ENCODE measurements around the gene FCSK. TPM values are rescaled to one million over a fixed set of nuclear protein-coding genes. Genes with fewer than 3 reads are reported as not detected.

The FCSK gene
- total RNA-seq, 1 donor from 2014 or later, result 8.7 TPM

GRCh38 chr16:70480127-70481105 is 26.0 kb downstream of the FCSK start:
- DNase-seq, result no peak

DNA sequence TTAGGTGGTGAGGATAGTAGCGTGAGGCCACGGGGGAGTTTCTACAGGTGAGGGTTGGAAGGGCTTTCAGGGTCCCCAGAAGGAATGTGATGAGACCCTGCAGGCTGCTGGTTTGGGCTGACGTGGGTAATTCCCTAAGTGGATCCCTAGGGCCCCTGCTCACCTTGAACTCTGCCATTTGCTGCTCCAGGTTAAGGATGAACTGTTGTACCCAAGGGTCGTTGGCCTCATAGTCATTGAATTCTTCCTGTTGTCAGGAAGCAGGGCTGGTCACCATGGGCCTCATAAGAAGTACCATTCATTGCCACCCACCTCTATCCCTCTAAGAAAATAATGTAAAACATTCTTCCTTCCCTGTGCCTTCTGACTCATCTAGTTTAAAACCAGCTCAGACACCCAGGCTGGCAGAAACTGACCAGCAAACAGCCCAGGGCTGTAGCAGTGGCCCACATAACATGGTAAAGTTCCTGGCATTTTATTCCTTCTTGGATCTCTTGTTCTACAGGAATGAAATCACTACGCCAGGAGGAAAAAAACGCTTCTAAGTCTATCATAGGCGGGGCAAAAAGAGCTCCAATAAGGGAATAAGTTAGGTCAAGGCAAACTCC is 27.6 kb downstream of the FCSK start:
- DNase-seq, result no peak

GRCh38 chr16:70482624-70483023 is 28.2 kb downstream of the FCSK start:
- no peak for DNase-seq

DNA sequence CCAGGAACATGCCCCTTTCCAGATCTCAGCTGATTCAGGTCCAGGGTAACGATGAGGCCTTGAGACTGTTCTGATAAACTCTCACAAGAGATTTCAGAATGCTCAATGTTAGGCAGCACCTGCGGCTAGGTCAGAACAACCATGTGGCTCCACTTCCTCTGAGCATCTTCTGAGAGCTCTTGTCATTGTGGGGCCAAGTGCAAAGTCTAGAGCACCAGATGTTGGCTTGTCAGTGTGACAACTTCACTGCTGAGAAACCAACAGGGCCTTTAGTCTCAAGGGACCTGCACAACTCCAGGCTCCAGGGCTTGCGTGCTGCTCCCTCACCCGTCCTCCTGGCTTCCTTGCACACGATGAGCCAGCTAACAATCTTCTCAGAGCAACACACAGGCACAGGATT is 29.0 kb downstream of the FCSK start:
- no peak for DNase-seq

DNA sequence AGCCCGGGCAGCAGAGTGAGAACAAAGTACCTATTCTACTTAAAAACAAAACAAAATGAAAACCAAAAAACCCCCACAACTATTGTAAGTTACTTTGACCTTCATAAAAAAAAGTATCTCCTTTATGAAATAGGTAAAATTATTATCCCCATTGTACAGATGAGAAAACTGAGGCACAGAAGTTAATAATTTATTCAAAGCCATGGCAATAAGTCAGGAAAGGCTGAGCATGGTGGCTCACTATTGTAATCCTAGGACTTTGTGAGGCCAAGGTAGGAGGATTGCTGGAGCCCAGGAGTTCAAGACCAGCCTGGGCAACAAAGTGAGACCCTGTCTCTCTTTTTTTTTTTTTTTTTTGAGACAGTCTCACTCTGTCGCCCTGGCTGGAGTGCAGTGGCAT is 30.5 kb downstream of the FCSK start:
- no peak for DNase-seq

GRCh38 chr16:70490261-70490660 is 35.9 kb downstream of the FCSK start:
- DNase-seq, result no peak

- DNase-seq, result no peak
Measured at GRCh38 chr16:70493802-70494201, 39.4 kb downstream of the FCSK start.

GRCh38 chr16:70494202-70494770 is 39.9 kb downstream of the FCSK start:
- DNase-seq, result no peak

DNA sequence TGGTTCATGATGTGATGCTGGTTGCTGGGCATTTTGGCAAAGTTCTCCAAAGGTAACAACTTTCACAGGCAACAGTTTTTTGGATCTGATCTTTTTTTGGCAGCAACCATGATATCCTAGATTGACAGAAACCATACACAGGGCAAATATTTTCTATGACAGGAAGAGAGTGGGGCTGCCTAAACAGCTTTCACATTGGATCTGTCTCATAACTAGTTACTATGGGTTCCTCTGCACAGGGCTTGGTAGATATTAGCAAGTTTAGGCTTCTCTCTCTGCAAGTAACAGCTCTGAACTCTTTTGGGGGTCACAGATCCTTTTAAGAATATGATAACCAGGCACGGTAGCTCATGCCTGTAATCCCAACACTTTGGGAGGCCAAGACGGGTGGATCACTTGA is 40.4 kb downstream of the FCSK start:
- no peak for DNase-seq

- DNase-seq, result no peak
Measured at GRCh38 chr16:70495425-70496182, 41.2 kb downstream of the FCSK start.

- DNase-seq, result no peak
Measured at GRCh38 chr16:70496513-70496912, 42.1 kb downstream of the FCSK start.

GRCh38 chr16:70508752-70509151 is 54.4 kb downstream of the FCSK start:
- DNase-seq, result no peak

- DNase-seq, result no peak
Measured at GRCh38 chr16:70510216-70510615, 55.8 kb downstream of the FCSK start.

- DNase-seq, result no peak
Measured at GRCh38 chr16:70511833-70512232, 57.4 kb downstream of the FCSK start.

DNA sequence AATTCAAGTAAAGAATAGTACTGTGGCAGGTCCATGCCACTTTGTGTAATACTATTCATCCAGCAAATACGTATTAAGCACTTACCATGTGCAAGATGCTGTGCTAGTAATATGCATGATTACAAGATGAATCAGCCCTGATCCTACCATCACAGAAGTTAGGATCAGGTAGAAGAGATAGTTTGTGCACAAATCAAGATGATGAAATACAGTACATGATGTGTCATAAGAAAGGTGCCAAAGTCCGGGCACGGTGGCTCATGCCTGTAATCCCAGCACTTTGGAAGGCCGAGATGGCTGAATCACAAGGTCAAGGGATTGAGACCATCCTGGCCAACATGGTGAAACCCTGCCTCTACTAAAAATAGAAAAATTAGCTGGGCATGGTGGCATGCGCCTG is 58.1 kb downstream of the FCSK start:
- DNase-seq, result no peak

GRCh38 chr16:70520612-70521297 is 66.4 kb downstream of the FCSK start:
- DNase-seq, result no peak

- DNase-seq, result no peak
Measured at GRCh38 chr16:70522216-70523075, 68.1 kb downstream of the FCSK start.

GRCh38 chr16:70523076-70523742 is 68.8 kb downstream of the FCSK start, which contains the start of gene COG4:
Gene COG4 (minus strand): TSS chr16:70523554. CDS start chr16:70523543, 11 bp downstream.
- DNase-seq, result peak; percentile 85

DNA sequence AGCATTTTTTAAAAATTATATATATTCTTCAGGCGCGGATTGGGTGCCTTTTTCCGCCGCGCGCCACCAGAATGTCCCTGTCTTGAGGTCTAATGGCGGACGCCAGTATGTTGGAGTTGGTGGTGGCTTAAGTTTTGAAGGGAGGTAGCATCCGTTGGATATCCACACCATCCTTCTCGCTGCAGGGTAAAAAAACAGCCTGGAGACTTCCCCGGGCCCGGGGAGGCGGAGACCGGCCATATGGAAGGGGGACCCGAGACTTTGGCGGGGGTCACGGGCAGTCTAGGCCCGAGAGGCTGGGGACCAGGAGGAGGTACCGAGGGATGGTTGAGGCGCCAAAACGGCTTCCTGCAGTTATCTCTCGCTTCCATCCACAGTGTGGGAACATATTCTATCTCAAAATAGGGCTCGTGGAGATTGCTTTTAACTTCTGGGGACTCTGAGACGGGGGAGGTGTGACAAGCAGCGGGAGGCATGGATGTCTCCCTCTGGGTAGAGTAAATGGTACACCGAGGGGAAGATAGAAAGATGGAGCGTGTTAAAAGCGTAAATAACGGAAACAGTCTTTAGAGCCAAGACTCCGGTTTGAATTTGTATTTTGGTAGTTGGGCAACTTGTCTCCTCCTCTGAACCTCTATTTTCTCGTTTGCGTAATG is 69.5 kb downstream of the FCSK start, which contains the start of gene SF3B3:
TSS of gene SF3B3 (plus strand) at position 74 of the 656 bp plus-strand sequence. CDS start 2,841 bp downstream, outside the sequence.
- peak; percentile 71 for DNase-seq
